HL-60 (cell line): Measurements from ENCODE around the gene DPP10.

Experiments
- DNase-seq, 2 experiments: peaks; one replicate each; pipeline ENCODE4 v3.0.0-alpha.2; 2010 to 2020; ENCODE audit warnings: low read depth in 1 of 2, low spot score in 1 of 2
- H3K27ac ChIP-seq: fragments of 250-450 bp; sonication (Bioruptor Pico); replicated peaks from 2 replicates; pipeline ENCODE4 v1.5.1; 2020; ENCODE audit warnings: mild to moderate bottlenecking, moderate library complexity
- H3K27me3 ChIP-seq: fragments of 250-450 bp; sonication (Bioruptor Pico); 2 replicates; pipeline ENCODE4 v1.5.1; 2021; ENCODE audit warnings: mild to moderate bottlenecking, moderate library complexity; ENCODE audit not compliant: insufficient read depth, poor library complexity, severe bottlenecking
- H3K4me3 ChIP-seq: replicated peaks from 2 replicates; pipeline ENCODE4 v1.5.1; 2011; ENCODE audit warnings: mild to moderate bottlenecking, control low read depth, low read length; ENCODE audit not compliant: insufficient read depth
- GABPA ChIP-seq: IDR thresholded peaks from 2 replicates; pipeline ENCODE4 v1.6.1; 2012; ENCODE audit warnings: low read depth
- POLR2AphosphoS5 ChIP-seq: IDR thresholded peaks from 2 replicates; pipeline ENCODE4 v1.6.1; 2012; ENCODE audit warnings: low read depth
- SPI1 ChIP-seq: IDR thresholded peaks from 2 replicates; pipeline ENCODE4 v1.6.1; 2012; ENCODE audit warnings: low read depth, mild to moderate bottlenecking, borderline replicate concordance
- TF ChIP-seq, protein P1 (sequence below): IDR thresholded peaks from 2 replicates; pipeline ENCODE4 v1.6.1; 2012; ENCODE audit warnings: low read depth; ENCODE audit not compliant: insufficient replicate concordance
- TF ChIP-seq, protein P2 (sequence below): IDR thresholded peaks from one replicate; pipeline ENCODE4 v1.5.1; 2011; ENCODE audit warnings: low read length, control low read depth, inconsistent platforms; ENCODE audit not compliant: insufficient read depth

The DPP10 gene

DNA sequence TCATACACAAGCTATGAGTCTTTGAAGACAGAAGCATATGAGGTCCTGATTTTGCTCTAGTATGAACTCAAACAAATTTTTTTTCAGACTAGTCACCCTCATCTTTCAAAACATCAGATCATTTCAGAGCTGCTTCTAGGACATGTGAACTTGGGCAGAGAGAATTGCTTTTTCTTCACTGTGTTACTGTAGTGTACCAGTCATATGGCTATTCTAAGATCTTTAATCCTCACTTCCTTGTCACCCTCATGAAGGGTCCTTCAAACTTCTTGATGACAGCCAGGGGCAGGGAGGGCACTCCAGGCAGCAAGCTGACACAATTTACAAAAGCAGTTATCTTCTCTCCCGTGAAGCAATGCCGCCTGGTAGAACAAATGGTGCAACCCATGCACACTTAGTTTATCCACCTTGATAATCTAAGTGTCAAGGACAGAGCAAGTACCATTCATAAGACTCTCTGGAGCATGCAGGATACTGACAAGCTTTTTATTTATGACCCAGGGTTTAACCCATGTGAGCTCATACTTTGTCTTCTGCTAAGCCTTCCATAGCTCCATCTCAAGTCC lies 200.6 kb downstream of the DPP10 start:
- no peak overlapping the region for H3K27ac ChIP-seq
- no peak for DNase-seq
- no peak for TF ChIP-seq SPI1
- TF ChIP-seq, protein P1, sequence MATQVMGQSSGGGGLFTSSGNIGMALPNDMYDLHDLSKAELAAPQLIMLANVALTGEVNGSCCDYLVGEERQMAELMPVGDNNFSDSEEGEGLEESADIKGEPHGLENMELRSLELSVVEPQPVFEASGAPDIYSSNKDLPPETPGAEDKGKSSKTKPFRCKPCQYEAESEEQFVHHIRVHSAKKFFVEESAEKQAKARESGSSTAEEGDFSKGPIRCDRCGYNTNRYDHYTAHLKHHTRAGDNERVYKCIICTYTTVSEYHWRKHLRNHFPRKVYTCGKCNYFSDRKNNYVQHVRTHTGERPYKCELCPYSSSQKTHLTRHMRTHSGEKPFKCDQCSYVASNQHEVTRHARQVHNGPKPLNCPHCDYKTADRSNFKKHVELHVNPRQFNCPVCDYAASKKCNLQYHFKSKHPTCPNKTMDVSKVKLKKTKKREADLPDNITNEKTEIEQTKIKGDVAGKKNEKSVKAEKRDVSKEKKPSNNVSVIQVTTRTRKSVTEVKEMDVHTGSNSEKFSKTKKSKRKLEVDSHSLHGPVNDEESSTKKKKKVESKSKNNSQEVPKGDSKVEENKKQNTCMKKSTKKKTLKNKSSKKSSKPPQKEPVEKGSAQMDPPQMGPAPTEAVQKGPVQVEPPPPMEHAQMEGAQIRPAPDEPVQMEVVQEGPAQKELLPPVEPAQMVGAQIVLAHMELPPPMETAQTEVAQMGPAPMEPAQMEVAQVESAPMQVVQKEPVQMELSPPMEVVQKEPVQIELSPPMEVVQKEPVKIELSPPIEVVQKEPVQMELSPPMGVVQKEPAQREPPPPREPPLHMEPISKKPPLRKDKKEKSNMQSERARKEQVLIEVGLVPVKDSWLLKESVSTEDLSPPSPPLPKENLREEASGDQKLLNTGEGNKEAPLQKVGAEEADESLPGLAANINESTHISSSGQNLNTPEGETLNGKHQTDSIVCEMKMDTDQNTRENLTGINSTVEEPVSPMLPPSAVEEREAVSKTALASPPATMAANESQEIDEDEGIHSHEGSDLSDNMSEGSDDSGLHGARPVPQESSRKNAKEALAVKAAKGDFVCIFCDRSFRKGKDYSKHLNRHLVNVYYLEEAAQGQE, result no peak
- TF ChIP-seq GABPA, result no peak
- TF ChIP-seq, protein P2, sequence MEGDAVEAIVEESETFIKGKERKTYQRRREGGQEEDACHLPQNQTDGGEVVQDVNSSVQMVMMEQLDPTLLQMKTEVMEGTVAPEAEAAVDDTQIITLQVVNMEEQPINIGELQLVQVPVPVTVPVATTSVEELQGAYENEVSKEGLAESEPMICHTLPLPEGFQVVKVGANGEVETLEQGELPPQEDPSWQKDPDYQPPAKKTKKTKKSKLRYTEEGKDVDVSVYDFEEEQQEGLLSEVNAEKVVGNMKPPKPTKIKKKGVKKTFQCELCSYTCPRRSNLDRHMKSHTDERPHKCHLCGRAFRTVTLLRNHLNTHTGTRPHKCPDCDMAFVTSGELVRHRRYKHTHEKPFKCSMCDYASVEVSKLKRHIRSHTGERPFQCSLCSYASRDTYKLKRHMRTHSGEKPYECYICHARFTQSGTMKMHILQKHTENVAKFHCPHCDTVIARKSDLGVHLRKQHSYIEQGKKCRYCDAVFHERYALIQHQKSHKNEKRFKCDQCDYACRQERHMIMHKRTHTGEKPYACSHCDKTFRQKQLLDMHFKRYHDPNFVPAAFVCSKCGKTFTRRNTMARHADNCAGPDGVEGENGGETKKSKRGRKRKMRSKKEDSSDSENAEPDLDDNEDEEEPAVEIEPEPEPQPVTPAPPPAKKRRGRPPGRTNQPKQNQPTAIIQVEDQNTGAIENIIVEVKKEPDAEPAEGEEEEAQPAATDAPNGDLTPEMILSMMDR, result no peak
- no peak for TF ChIP-seq POLR2AphosphoS5
- no peak overlapping the region for H3K4me3 ChIP-seq
- peaks cover 2% of the 10 kb centered on the region for H3K27me3 ChIP-seq

DNA sequence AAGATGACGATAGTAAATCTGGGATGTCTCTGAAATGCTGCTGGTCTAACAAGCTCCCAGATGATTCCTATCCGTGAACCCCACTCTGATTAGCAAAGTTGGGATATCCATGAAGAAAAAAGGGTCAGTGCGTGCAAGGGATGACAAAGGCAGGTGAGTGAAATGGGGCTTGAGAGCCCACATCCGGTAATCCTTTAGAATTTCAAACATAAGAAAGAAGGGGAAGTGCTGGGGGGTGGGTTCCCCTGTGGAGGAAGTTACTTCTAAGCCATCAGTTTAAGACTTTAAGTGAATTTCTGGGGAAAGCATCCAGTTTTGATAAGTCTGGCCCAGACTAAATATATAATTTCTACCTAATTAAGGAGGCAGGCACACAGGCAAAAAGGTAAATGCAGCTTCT lies 209.5 kb downstream of the DPP10 start:
- TF ChIP-seq POLR2AphosphoS5 (no peak), SPI1 (peak; percentile 64; the same call in 1 of the 2 replicates), GABPA (no peak)
- TF ChIP-seq, protein P1, result no peak
- Histone ChIP-seq H3K4me3 (no peak overlapping the region), H3K27me3 (no peaks in the 10 kb centered on the region), H3K27ac (no peak overlapping the region)
- DNase-seq, result peak in 1 of 2 experiments; percentile 2

DNA sequence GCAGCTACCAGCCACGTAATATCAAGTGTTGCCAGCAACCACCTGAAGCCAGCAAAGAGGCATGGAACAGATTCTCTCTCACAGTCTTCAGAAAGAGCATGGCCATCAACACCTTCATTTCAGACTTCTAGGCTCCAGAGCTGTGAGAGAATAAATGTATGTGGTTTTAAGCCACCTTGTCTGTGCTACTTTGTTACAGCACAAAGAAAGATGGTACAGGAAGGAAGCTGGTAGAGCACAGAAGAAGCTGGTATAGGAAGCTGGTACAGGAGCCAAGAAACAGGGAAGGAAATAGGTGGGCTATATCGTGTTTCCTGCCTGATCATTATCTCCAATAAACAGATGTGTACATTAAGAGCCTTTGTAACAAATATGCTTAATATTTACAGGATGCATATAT lies 217.4 kb downstream of the DPP10 start:
- DNase-seq, result no peak
- TF ChIP-seq GABPA, result no peak
- no peak for TF ChIP-seq POLR2AphosphoS5
- TF ChIP-seq, protein P1, result no peak
- TF ChIP-seq, protein P2, result no peak
- no peak for TF ChIP-seq SPI1
- Histone ChIP-seq H3K27ac (no peak overlapping the region), H3K4me3 (no peak overlapping the region), H3K27me3 (peaks cover 5% of the 10 kb centered on the region)
